ENCODE measurements around the gene RHBG. TPM values are rescaled to one million over a fixed set of nuclear protein-coding genes. Genes with fewer than 3 reads are reported as not detected.
"Not testable (repeated sequence)": the region's sequence is repeated elsewhere in the genome, so short reads cannot be mapped to it uniquely, and the experiment has no call there.

The RHBG gene
- total RNA-seq, 1 donor from 2014 or later: 2.8 TPM

DNA sequence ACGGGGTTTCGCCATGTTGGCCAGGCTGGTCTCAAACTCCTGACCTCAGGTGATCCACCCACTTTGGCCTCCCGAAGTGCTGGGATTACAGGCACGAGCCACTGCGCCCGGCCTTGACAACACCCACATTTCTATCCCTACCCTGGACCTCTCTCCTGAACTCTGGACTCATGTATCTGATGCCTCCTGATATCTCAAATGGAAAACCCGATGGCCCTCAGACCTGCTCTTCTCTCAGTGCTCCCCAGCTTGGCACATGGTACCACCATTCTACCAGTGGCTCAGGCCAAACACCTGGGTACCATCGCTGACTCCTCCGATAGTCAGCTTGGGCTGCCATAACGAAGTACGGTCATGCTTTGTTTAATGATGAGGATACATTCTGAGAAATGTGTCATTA lies 8.5 kb upstream of the RHBG start:
- no peak for DNase-seq (ENCODE audit: low spot score)

DNA sequence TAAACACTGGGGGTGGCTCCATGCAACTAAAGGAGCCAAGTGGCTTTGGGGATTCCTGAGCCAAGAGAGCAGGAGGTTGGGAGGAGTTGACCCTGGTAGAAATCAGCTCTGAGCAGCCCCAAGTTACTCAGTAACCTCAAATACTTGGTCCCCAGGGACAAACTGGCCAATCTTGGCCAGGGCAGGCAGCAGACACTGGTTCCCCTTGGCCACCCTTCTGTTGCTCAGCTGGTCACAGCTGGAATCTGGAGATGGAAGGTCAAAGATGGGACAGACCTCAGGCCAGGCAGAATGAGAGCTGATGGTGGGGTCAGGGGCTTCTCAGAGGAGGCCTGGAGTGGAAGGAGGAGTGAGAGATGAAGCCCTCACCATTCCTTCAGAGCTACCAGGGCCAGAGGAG lies 3.3 kb upstream of the RHBG start:
- no peak for DNase-seq (ENCODE audit: low spot score)

DNA sequence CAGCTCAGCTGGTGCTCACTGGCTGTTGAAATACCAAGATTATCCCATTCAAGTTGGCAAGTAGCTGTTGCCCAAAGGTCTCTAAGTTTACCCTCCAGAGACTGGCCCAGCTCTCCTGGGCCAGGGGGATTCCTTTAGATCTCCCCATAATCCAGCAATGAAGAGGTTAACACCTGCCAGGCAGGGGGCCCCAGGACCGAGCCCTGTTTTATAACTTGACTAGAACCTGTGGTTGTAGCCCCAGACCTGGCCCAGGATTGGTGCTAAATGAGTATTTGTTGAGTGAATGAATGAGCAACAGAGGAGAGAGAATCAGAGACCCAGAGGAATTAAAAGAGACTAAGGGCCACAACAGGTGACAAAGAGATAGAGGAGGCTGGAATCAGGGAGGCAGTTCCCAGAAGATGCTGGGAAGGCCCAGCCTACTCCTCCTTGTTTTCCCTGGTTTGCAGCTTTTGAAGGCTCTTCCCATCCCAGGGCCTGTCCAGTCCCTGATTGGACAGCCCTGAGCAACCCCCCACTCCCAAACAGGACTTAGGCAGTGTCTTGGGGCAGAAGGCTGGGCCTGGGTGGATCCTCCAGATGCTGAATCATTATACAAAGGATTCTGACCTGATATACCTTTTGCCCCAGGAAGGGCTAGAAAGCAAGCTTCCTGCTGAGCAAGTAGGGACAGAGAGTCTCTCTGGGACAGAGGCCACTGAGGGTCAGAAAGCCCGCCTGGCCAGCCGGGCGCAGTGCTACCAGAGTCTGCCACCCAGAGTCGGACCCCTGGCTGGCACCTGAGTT lies 2.4 kb upstream of the RHBG start:
- DNase-seq (ENCODE audit: low spot score): no peak

DNA sequence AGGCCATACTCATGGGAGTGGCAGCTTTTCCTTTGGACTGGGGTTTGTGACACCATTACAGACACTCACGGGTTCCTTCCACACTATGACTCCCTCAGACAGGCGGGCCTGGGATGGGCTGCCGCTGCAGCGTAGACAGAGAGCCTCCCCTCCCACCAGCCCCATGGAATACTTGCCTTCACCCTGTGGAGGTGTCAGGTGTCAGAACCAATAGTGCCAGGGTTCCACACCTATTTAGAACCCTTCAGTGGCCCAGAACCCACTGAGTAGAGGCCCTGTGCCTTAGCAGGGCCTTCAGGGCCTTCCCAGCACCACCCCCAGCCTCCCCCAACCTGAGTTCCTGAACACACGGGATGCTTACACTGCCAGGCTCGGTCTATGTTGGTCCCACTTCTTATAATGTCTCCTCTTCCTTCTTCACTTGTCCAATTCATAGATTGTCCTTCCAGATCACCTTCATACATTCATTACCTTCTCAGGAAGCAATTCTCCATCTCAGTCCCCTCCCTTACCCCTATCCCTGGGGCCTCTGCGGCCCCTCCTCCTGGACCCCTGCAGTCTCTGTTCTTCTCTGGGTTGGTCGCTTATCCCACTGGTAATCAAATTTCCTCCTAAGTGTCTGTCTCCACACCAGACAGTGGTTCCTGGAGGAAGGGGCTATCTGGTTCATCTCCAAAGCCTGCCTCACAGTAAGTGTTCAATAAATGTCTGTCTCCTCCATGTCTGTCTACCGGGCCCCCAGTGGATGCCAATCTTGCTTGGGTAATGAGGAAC lies 1.4 kb upstream of the RHBG start:
- no peak for DNase-seq (ENCODE audit: low spot score)

DNA sequence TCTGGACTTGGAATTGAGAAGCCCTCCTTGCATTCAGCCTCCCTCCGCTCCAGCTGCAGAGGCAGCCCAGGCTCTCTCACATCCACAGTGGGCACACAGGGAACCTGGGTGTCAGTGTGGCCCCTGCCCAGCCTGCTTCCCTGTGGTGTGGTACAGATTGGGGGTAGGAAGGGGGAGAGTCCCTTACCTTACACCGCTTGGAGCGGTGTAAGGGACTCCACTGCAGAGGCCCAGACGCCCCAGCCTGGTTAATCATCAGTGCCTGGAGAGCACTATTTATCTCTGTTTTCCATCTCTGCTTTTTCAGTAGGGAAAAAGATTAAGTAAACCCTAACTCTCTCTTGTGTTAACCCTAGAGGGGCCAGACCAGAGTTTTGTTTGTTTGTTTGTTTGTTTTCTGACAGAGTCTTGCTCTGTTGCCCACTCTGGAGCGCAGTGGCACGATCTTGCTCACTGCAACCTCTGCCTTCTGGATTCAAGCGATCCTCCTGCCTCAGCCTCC lies 803 bp upstream of the RHBG start:
- no peak for DNase-seq (ENCODE audit: low spot score)

DNA sequence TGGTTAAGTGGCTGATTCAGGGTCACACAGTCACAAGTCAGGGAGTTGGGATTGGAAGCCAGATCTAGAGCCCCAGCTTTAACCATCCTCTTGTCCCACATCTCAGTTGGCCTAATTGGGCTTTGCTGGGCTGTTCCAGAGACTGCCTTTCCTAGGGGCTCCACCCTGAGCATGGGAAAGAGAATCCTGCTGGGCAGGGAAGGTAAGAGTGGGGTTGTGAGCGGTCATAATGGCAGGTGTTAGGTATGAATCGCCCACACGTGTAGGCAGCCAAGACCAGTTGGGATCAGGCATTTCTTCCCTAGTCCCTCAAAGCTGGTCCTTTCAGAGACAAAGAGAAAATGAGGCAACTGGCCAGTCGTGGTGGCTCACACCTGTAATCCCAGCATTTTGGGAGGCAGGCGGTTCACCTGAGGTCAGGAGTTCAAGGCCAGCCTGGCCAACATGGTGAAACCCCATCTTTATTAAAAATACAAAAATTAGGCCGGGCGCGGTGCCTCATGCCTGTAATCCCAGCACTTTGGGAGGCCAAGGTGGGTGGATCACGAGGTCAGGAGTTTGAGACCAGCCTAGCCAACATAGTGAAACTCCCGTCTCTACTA lies 775 bp downstream of the RHBG start:
- DNase-seq (ENCODE audit: low spot score): not testable (repeated sequence)

DNA sequence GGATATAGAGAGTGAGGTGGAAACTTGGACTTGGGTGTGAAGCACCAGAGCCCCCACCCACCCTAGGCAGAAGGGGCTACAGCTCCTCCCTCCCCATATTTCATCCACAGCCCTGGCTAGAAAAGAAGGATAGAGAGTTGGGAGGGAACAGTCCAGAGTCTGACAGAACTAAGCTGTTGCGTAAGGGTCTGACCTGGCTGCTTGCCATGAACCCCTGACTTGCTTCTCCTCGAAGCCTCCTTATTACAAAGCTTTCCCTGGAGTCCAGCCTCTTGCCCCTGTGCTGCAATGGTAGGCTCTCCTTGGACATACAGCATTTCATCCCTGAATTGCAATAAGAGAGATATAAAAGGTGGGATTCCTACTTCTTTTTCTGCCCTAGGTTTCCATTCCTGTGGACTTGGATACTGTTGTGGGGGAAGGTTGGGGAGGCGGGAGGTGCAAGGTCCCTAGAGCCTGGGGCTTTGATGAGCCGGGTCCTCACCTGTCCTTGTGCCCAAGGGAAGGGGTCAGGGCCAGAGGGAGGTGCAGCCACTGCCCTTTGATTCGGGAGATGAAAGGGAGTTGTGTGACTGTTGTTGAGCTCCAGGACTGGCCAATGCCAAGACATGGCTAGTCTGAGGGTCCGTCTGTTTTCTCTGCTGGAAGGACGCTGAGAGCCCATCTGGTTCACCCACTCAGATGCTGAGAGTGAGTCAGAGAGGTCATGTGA lies 2.7 kb downstream of the RHBG start:
- peak; percentile 58 for DNase-seq (ENCODE audit: low spot score)

DNA sequence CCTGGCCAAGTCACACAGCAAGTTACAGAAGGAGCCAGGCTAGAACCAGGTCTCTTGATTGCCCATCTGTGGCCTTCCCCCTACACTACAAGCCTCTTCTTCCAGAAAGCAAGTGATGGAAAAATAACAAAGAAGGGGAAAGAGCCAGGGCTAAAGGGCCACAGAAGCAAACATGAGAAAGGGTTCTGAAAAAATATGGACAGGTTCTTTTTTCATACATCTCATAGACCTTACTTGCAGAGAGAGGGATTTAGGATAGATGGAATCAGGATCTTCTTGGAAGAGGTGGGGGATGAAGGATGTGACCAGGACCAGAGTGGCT lies 3.2 kb downstream of the RHBG start:
- no peak for DNase-seq (ENCODE audit: low spot score)

DNA sequence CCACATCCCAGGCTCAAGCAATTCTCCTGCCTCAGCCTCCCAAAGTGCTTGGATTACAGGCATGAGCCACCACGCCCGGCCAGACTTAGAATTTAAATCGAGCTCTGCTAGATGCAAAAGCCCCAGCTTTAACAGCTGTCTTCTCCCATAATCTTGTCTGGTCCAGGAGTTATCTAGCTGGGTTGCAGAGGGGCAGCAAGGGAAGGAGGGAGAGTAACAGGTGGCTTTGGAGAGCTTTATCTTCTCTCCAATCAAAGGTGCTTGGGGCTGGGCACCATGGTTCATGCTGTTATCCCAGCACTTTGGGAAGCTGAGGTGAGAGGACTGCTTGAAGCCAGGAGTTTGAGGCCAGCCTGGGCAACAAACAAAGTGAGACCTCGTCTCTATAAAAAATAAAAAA lies 3.9 kb downstream of the RHBG start:
- no peak for DNase-seq (ENCODE audit: low spot score)

DNA sequence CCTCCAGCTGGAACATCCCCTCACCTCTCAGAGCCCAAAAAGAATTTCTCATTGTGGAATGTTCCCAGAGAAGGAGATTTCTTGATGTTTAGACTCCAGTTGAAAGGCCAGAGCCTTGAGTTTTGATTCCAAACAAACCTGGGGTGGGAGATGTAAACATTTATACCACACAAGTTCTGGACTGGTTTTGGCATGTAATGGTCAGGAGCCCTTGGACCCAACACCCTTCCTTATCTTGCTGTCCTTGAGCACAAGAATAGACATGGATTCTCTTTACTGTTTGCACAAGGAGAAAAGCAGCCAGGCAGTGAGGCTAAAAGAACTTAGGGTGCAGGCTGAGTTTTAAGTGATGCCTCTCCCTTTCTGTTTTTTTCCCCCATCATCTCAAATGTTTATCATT lies 4.5 kb downstream of the RHBG start:
- no peak for DNase-seq (ENCODE audit: low spot score)

DNA sequence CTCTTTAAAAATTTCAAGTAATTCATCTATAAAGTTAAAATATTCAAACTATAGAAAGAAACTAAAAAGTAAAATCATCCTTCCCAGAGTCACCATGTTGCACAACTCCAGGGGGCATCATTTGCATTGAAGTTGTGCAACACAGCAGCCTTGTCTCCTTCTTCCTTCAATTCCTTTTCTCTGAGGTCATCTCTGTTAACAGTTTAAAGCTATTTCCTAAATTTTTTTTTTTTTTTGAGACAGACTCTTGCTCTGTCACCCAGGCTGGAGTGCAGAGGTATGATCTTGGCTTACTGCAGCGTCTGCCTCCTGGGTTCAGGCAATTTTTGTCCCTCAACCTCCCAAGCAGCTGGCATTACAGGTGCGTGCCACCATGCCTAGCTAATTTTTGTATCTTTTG lies 7.1 kb downstream of the RHBG start:
- DNase-seq (ENCODE audit: low spot score): no peak

DNA sequence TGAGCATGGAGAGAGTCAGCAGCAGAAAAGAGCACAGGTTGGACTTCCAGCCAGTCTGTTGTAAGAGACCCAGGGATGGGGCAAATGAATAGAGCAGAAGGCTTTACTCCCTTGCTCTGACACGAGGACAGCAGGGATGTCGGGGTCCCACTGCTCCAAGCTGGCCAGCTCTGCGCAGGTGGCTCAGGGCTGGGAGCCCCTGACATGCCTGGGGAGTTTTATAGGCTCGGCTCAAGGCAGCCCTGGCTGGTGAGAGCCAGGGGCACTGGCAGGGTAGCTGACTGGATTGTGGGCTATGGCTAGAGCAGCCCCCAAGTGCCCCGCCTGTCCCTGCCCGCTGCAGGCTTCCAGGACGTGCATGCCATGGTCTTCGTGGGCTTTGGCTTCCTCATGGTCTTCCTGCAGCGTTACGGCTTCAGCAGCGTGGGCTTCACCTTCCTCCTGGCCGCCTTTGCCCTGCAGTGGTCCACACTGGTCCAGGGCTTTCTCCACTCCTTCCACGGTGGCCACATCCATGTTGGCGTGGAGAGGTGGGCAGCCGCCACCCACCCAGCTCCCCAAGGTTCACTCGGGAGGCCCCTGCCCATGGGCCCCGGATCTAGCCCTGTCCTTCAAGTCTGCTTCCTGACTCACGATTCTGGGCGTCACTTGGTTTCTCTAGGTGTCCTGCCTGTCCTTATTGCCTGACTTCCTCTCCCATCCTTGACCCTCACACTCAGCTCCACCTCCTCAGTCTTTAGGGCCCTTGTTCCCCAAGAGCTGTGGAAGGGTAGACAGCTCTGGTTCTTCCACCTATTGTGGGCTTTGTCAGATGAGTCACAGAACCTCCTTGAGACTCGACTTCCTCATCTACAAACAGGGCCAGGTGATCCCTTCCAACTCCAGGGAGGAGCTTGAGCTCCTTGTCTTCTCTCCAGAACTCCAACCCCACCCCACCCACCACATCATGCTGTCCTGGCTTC lies 8.2 kb downstream of the RHBG start:
- DNase-seq (ENCODE audit: low spot score): no peak

DNA sequence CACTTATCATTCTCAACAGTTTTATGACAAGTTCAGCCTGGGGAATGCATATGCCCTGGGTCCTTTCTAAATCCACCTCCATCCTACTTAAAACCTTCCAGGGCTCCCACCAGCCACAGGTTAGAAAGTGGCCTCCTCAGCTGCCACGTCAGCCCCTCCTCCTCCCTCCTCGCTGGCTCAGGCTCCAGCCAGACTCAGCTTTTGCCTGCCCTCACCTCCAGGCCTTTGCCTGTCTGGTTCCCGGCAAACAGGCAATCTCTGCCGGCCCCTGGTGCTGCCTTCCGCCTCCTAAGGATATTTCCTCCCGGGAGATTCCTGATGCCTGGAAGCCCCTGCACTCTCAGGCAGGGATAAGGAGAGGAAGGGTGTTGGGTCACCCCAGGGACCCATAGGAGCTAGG lies 9.5 kb downstream of the RHBG start:
- DNase-seq (ENCODE audit: low spot score): no peak

DNA sequence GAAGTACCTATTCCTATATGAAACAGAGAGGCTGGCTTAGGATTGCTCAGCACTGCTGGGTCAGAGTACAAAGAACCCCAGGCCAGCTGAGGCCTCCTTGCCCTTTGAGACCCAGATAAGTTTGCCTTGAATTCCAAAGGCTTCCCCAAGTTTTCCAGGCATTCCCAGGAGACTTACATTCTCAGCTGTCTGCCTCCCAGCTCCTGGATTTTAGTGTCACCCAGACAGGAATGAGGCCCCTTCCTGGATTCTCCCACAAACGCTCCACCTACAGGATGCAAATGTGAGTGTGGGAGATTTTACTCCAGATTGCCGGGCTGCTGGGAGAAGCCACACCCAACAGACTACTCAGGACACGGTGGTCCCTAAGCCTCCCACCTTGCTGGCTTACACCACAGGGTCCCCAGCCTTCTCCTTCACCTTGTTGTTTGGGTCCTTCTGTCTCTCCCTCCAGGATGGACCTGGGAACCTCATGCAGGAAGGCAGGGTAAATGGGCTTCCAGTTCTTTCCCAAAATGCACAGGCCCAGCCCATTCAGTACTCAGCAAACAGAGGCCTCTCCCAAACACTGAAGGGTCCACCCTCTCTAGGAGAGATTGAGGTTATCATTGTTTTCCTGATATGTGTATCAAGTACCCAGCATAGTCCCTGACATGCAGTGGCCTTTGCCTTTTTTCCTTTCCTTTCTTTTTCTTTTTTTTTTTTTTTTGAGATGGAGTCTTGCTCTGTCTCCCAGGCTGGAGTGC lies 10.6 kb downstream of the RHBG start:
- DNase-seq (ENCODE audit: low spot score): no peak

DNA sequence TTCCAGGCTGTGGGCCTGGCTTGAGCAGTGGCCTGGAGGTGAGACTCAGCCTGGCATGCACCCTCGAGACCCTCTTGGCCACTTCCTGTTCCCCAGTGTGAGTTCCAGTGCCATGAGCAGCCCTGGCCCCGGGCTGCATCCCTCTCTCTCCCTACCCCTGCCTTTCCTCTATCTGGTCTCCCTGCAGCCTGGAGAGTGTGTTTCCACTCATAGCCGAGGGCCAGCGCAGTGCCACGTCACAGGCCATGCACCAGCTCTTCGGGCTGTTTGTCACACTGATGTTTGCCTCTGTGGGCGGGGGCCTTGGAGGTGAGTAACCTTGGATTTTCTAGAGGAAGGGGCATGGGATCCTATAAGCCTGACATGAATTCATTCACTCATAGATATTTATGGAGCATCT lies 13.6 kb downstream of the RHBG start:
- DNase-seq (ENCODE audit: low spot score): no peak

DNA sequence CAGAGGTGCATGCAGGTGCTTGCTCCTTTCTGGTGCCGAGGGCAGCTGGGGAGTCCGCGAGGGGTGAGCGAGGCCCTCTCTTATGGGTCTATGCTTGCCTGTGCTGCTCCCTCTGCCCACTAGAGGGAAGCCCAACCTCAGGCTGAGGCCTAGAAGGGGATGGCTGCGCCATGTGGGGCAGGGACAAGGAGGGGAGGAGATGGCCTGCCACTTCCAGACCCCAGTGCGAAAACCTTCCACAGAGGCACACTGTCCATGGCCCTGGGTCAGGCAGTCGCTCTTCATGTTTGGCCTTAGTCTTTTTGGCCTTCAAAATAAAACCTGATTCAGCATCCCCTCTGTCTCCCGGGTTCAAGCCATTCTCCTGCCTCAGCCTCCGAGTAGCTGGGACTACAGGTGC lies 14.0 kb downstream of the RHBG start:
- DNase-seq (ENCODE audit: low spot score): no peak

DNA sequence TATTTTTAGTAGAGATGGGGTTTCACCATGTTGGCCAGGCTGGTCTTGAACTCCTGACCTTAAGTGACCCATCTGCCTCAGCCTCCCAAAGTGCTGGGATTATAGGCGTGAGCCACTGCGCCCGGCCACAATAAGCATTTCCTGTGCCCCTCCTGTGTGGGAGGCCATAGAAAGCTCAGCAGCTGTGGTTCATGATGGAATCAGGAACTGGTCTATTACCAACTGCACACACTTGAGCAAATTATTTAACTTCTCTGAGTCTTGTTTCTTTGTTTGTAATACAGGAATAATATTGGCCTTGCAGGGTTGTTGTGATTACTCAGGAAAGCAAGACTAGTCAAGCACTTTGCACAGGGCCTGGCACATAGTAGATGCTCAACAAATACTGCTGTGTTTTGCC lies 15.0 kb downstream of the RHBG start:
- no peak for DNase-seq (ENCODE audit: low spot score)

DNA sequence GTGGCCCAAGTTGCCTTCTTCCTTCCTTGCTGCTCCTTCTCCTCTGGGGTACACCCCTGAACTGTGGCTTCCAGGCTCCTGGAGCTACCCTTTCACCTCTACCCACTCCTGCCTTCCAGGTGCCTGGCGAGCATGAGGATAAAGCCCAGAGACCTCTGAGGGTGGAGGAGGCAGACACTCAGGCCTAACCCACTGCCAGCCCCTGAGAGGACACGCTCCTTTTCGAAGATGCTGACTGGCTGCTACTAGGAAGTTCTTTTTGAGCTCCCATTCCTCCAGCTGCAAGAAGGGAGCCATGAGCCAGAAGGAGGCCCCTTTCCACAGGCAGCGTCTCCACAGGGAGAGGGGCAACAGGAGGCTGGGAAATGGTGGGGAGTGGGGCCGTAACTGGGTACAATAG lies 15.6 kb downstream of the RHBG start:
- no peak for DNase-seq (ENCODE audit: low spot score)

DNA sequence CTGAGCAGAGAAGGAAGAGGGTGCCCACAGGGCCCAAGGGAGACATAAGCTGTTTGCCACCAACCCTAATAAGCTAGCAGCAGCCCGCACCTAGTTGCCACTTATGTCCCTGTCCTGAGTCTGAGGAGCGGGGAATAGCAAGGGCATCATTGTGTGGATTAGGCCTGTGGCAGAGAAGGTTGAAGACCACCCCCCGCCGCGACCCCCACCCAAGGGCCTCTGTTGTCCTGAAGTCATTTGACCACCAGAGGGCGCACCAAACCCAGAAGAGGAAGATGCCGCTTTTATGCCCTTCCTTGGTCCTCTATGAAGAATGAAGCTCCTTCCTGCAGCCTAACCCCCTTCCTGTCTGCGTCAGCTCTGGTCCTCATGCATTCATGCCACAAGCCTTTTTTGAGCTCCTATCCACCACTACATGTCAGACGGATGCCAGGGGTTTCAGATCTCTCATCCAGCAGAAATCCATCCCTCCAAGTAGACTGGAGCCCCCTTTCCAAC lies 16.6 kb downstream of the RHBG start:
- DNase-seq (ENCODE audit: low spot score): peak; percentile 54

Measured in ureter (tissue), 1 donor.